T-cell (primary cell): ENCODE measurements around the gene TOP1. TPM values are rescaled to one million over a fixed set of nuclear protein-coding genes. Genes with fewer than 3 reads are reported as not detected.
A peak's percentile ranks its signal among the peaks of the same experiment; 100 is the strongest.

Experiments
- ATAC-seq, 4 experiments: fragments of 200-7000 bp in 3 of 4; fragments of 150-1000 bp in 1 of 4; cut with Tn5 transposase; replicated peaks in 1 of 4; 1 replicate in 3 of 4; 2 replicates in 1 of 4; pipeline ENCODE4 v1.10.0; 2021; ENCODE audit warnings: moderate library complexity in 3 of 4, mild to moderate bottlenecking in 2 of 4, moderate number of reproducible peaks in 1 of 4
- CTCF ChIA-PET, 2 donors: fragments of 300-600 bp; sonication (Branson Sonifier 250); formaldehyde crosslinking; loops; one replicate each; lab custom pipeline; 2022; ENCODE audit warnings: antibody characterized with exemption in 2 of 2; lab: Charles Lee
- POLR2A ChIA-PET, 2 donors: fragments of 300-600 bp; sonication (Branson Sonifier 250); formaldehyde crosslinking; loops; one replicate each; lab custom pipeline; 2022; ENCODE audit warnings: antibody characterized with exemption in 2 of 2; lab: Charles Lee
- DNase-seq, 35 experiments: peaks; one replicate each; pipeline versions ENCODE4 v3.0.0 to v3.0.0-alpha.2; 2013 to 2023
- H3K27ac ChIP-seq: one replicate; pipeline ENCODE4 v1.5.1; 2013; ENCODE audit warnings: low read length
- H3K27me3 ChIP-seq, 2 experiments: replicated peaks in 1 of 2; 1 replicate in 1 of 2; 2 replicates in 1 of 2; pipeline versions ENCODE4 v1.6.1 to v1.7.0; 2013; ENCODE audit warnings: low read length in 1 of 2, mixed read lengths in 1 of 2; ENCODE audit not compliant: control insufficient read depth in 2 of 2, insufficient read depth in 2 of 2; ENCODE audit errors: extremely low read depth in 1 of 2
- H3K36me3 ChIP-seq, 2 donors: 1 replicate in 1 of 2; 2 replicates in 1 of 2; pipeline versions ENCODE4 v1.6.1 to v1.7.0; 2013; ENCODE audit warnings: low read length in 1 of 2; ENCODE audit not compliant: control insufficient read depth in 2 of 2, insufficient read depth in 1 of 2; ENCODE audit errors: extremely low read depth in 1 of 2
- H3K4me1 ChIP-seq, 2 experiments: 1 replicate in 1 of 2; 2 replicates in 1 of 2; pipeline versions ENCODE4 v1.6.1 to v1.7.0; 2013; ENCODE audit warnings: low read length in 2 of 2, mixed read lengths in 1 of 2; ENCODE audit not compliant: insufficient read depth in 2 of 2, control insufficient read depth in 1 of 2; ENCODE audit errors: extremely low read depth in 1 of 2
- H3K4me3 ChIP-seq, 2 donors: 1 replicate in 1 of 2; 2 replicates in 1 of 2; pipeline versions ENCODE4 v1.5.1 to v1.7.0; 2013; ENCODE audit warnings: mild to moderate bottlenecking in 2 of 2, low read length in 1 of 2, moderate library complexity in 1 of 2; ENCODE audit not compliant: control insufficient read depth in 1 of 2; ENCODE audit errors: extremely low read depth in 1 of 2
- H3K9me3 ChIP-seq: 2 replicates; pipeline ENCODE4 v1.7.0; 2013
- H3K27ac Mint-ChIP-seq, 2 donors: one replicate each; pipeline ENCODE4 v1.8.0; 2020 to 2021; ENCODE audit warnings: mild to moderate bottlenecking in 2 of 2, mixed read lengths in 2 of 2
- H3K27me3 Mint-ChIP-seq, 2 donors: one replicate each; pipeline ENCODE4 v1.8.0; 2021 to 2022; ENCODE audit warnings: mixed read lengths in 2 of 2
- H3K36me3 Mint-ChIP-seq: one replicate; pipeline ENCODE4 v1.8.0; 2021; ENCODE audit warnings: mixed read lengths
- H3K4me1 Mint-ChIP-seq, 3 donors: one replicate each; pipeline ENCODE4 v1.8.0; 2020 to 2022; ENCODE audit warnings: mixed read lengths in 3 of 3, mild to moderate bottlenecking in 1 of 3
- H3K4me3 Mint-ChIP-seq, 3 donors: one replicate each; pipeline ENCODE4 v1.8.0; 2020 to 2022; ENCODE audit warnings: mild to moderate bottlenecking in 3 of 3, mixed read lengths in 3 of 3, moderate library complexity in 3 of 3
- H3K9me3 Mint-ChIP-seq, 3 donors: one replicate each; pipeline ENCODE4 v1.8.0; 2020 to 2022; ENCODE audit warnings: mixed read lengths in 3 of 3
- WGBS: methylation state at CpG from one replicate; pipeline ENCODE4 v1.1.5; 2013; ENCODE audit warnings: missing lambda C conversion rate; ENCODE audit not compliant: insufficient coverage; 5-methylcytosine and 5-hydroxymethylcytosine counted together
- total RNA-seq, 35 experiments: library from RNA in 6 of 35; stranded (reverse) in 6 of 35; fragments of 120-200 nt in 1 of 35; gene quantifications; one replicate each; pipeline versions ENCODE4 v1.2.1 to v1.2.4 and lab custom pipeline; 2013 to 2026

The TOP1 gene
- total RNA-seq, 5 donors from 2014 or later (not counting 1 experiment from before 2014, with no cell fraction given) = 30.2 to 41.2 (median 38.1) TPM

- Mint-ChIP-seq H3K36me3 (no peaks in the 10 kb centered on the region), H3K27me3 (peaks cover 0 to 5% of the 10 kb centered on the region in 2 donors), H3K4me3 (no peak overlapping the region), H3K27ac (no peak overlapping the region), H3K4me1 (peaks cover 4 to 5% (median 4%) of the 10 kb centered on the region in 3 donors), H3K9me3 (no peaks in the 10 kb centered on the region)
- no peak for DNase-seq
- no peak overlapping the region for H3K27ac ChIP-seq
- CTCF ChIA-PET = no interaction called here
- WGBS = 83% methylated on average over 1 of the region's 3 CpGs
- no peak for ATAC-seq
- no peak overlapping the region for H3K4me3 ChIP-seq
- H3K4me1 ChIP-seq = peaks cover 2 to 4% of the 10 kb centered on the region in 2 experiments
- no peaks in the 10 kb centered on the region for H3K36me3 ChIP-seq
- POLR2A ChIA-PET = no interaction called here
- no peaks in the 10 kb centered on the region for H3K9me3 ChIP-seq
- no peaks in the 10 kb centered on the region for H3K27me3 ChIP-seq
Observed at GRCh38 chr20:41017448-41018042, 11.1 kb upstream of the TOP1 start.

- H3K9me3 Mint-ChIP-seq = no peaks in the 10 kb centered on the region
- H3K4me1 Mint-ChIP-seq = no peaks in the 10 kb centered on the region
- POLR2A ChIA-PET = no interaction called here
- no peak overlapping the region for H3K27ac ChIP-seq
- H3K36me3 ChIP-seq = no peaks in the 10 kb centered on the region
- no peak overlapping the region for H3K27ac Mint-ChIP-seq
- no peaks in the 10 kb centered on the region for H3K9me3 ChIP-seq
- ATAC-seq (no peak), DNase-seq (no peak)
- H3K27me3 Mint-ChIP-seq = peaks cover 0 to 5% of the 10 kb centered on the region in 2 donors
- no peaks in the 10 kb centered on the region for H3K27me3 ChIP-seq
- H3K4me3 Mint-ChIP-seq = no peak overlapping the region
- H3K4me3 ChIP-seq = no peak overlapping the region
- no peaks in the 10 kb centered on the region for H3K36me3 Mint-ChIP-seq
- WGBS = 100% methylated on average over 2 of the region's 2 CpGs
- CTCF ChIA-PET = no interaction called here
- no peaks in the 10 kb centered on the region for H3K4me1 ChIP-seq
Observed at GRCh38 chr20:41018153-41018552, 10.5 kb upstream of the TOP1 start.

- Mint-ChIP-seq H3K4me1 (peaks cover 7 to 11% (median 11%) of the 10 kb centered on the region in 3 donors), H3K36me3 (no peaks in the 10 kb centered on the region), H3K9me3 (no peaks in the 10 kb centered on the region), H3K4me3 (no peak overlapping the region), H3K27me3 (peaks cover 0 to 5% of the 10 kb centered on the region in 2 donors), H3K27ac (no peak overlapping the region)
- ChIA-PET CTCF (interaction anchor here in 1 of 2 donors (1.0 kb wide), 1 partner anchor 33 kb away, joined by 3 read pairs; no protein-coding TSS in a partner anchor), POLR2A (no interaction called here)
- ATAC-seq = no peak
- no peak for DNase-seq
- Histone ChIP-seq H3K4me1 (peaks cover 2 to 10% of the 10 kb centered on the region in 2 experiments), H3K4me3 (no peak overlapping the region), H3K27ac (no peak overlapping the region), H3K27me3 (no peaks in the 10 kb centered on the region), H3K9me3 (no peaks in the 10 kb centered on the region), H3K36me3 (no peaks in the 10 kb centered on the region)
- 96% methylated on average over 3 of the region's 3 CpGs for WGBS
Observed at GRCh38 chr20:41023549-41023948, 5.1 kb upstream of the TOP1 start.

GRCh38 chr20:41027366-41027765, 1.3 kb upstream of the TOP1 start:
- Histone ChIP-seq H3K4me3 (no peak overlapping the region), H3K27me3 (no peaks in the 10 kb centered on the region), H3K9me3 (no peaks in the 10 kb centered on the region), H3K4me1 (peaks cover 24 to 28% of the 10 kb centered on the region in 2 experiments), H3K36me3 (peaks cover 0 to 5% of the 10 kb centered on the region in 2 donors), H3K27ac (no peak overlapping the region)
- DNase-seq (no peak), ATAC-seq (no peak)
- WGBS = 100% methylated on average over 2 of the region's 8 CpGs
- ChIA-PET CTCF (no interaction called here), POLR2A (no interaction called here)
- Mint-ChIP-seq H3K27me3 (no peaks in the 10 kb centered on the region), H3K9me3 (no peaks in the 10 kb centered on the region), H3K27ac (peak overlapping the region; percentile 25 to 94), H3K4me3 (peak overlapping the region; percentile 72 to 95 (median 90)), H3K36me3 (peaks cover 14% of the 10 kb centered on the region), H3K4me1 (peaks cover 33 to 41% (median 38%) of the 10 kb centered on the region in 3 donors)

- WGBS = 44% methylated on average over 6 of the region's 10 CpGs
- POLR2A ChIA-PET = no interaction called here
Observed at GRCh38 chr20:41027872-41028358, 707 bp upstream of the TOP1 start.

GRCh38 chr20:41029150-41029901, 704 bp downstream of the TOP1 start:
- POLR2A ChIA-PET = interaction anchor here in 1 of 2 donors (1.3 kb wide), 2 partner anchors 17 to 20 kb away, joined by 3 to 7 read pairs; no protein-coding TSS in a partner anchor
- Mint-ChIP-seq H3K27ac (peak overlapping the region; percentile 92), H3K4me1 (peaks cover 53 to 61% (median 58%) of the 10 kb centered on the region in 3 donors), H3K27me3 (no peaks in the 10 kb centered on the region), H3K36me3 (peaks cover 23% of the 10 kb centered on the region), H3K4me3 (peak overlapping the region; percentile 92 to 95 (median 95)), H3K9me3 (no peaks in the 10 kb centered on the region)
- peak in 2 of 4 experiments; percentile 2 to 3 for ATAC-seq
- Histone ChIP-seq H3K36me3 (peaks cover 0 to 5% of the 10 kb centered on the region in 2 donors), H3K4me1 (peaks cover 34% of the 10 kb centered on the region in 2 experiments), H3K9me3 (no peaks in the 10 kb centered on the region), H3K27ac (peak overlapping the region; percentile 84), H3K4me3 (peak overlapping the region; percentile 77 to 84), H3K27me3 (no peaks in the 10 kb centered on the region)
- peak in 23 of 35 experiments; percentile 3 to 49 (median 25) for DNase-seq
- CTCF ChIA-PET = no interaction called here
- WGBS = under 1% methylated on average over 53 of the region's 69 CpGs

More at GRCh38 chr20:41027872-41028358, 707 bp upstream of the TOP1 start:
- H3K27me3 ChIP-seq = no peaks in the 10 kb centered on the region
- no peaks in the 10 kb centered on the region for H3K9me3 ChIP-seq
- CTCF ChIA-PET = interaction anchor here (0.6 kb wide), 2 partner anchors 22 to 143 kb away, joined by 3 read pairs; no protein-coding TSS in a partner anchor
- H3K4me1 Mint-ChIP-seq = peaks cover 39 to 47% (median 44%) of the 10 kb centered on the region in 3 donors
- H3K27ac ChIP-seq = peak overlapping the region; percentile 79
- no peaks in the 10 kb centered on the region for H3K27me3 Mint-ChIP-seq
- H3K27ac Mint-ChIP-seq = peak overlapping the region; percentile 86 to 94
- peak overlapping the region; percentile 75 to 77 for H3K4me3 ChIP-seq
- H3K4me3 Mint-ChIP-seq = peak overlapping the region; percentile 88 to 95 (median 90)
- H3K36me3 Mint-ChIP-seq = peaks cover 19% of the 10 kb centered on the region
- H3K9me3 Mint-ChIP-seq = no peaks in the 10 kb centered on the region
- DNase-seq (peak in 1 of 35 experiments; percentile 12), ATAC-seq (no peak)
- H3K4me1 ChIP-seq = peaks cover 29 to 31% of the 10 kb centered on the region in 2 experiments
- peaks cover 0 to 5% of the 10 kb centered on the region in 2 donors for H3K36me3 ChIP-seq
